Panc1 (cell line): Measurements from ENCODE around the gene COL11A1. TPM values are rescaled to one million over a fixed set of nuclear protein-coding genes. Genes with fewer than 3 reads are reported as not detected.

Experiments
- ATAC-seq: fragments of 200-7000 bp; cut with Tn5 transposase; 2 replicates; pipeline ENCODE4 v1.9.1; 2020; ENCODE audit warnings: mild to moderate bottlenecking, moderate library complexity
- BruUV-seq: library from RNA; stranded (reverse); fragments of 400-500 nt; replicated peaks from 2 replicates; lab custom pipeline; 2021; lab: Mats Ljungman, UMichigan
- CTCF ChIA-PET: fragments of 300-600 bp; sonication (Branson Sonifier 250); formaldehyde crosslinking; loops from one replicate; lab custom pipeline; 2022; ENCODE audit warnings: antibody characterized with exemption; lab: Charles Lee
- POLR2A ChIA-PET: fragments of 300-600 bp; sonication (Branson Sonifier 250); formaldehyde crosslinking; loops from one replicate; lab custom pipeline; 2022; ENCODE audit warnings: antibody characterized with exemption; lab: Charles Lee
- DNase-seq: peaks from one replicate; pipeline ENCODE4 v3.0.0-alpha.2; 2010; ENCODE audit warnings: low read depth, low spot score
- H3K27ac ChIP-seq: 2 replicates; pipeline ENCODE4 v1.5.1; 2011; ENCODE audit warnings: mild to moderate bottlenecking, low read length, inconsistent platforms
- H3K27me3 ChIP-seq: fragments of 200-500 bp; sonication (Bioruptor generic); 2 replicates; pipeline ENCODE4 v1.6.0; 2014; ENCODE audit warnings: low read length, inconsistent platforms; ENCODE audit not compliant: control insufficient read depth, insufficient read depth
- H3K36me3 ChIP-seq: fragments of 200-500 bp; sonication (Bioruptor generic); 2 replicates; pipeline ENCODE4 v1.5.1; 2014; ENCODE audit warnings: inconsistent platforms, mild to moderate bottlenecking, low read length, moderate library complexity; ENCODE audit not compliant: control insufficient read depth, insufficient read depth
- H3K4me1 ChIP-seq: 2 replicates; pipeline ENCODE4 v1.5.1; 2011; ENCODE audit warnings: inconsistent platforms, mild to moderate bottlenecking, low read length, moderate library complexity; ENCODE audit not compliant: control insufficient read depth, insufficient read depth
- H3K4me3 ChIP-seq, 2 experiments: 2 replicates each; pipeline ENCODE4 v1.5.1; 2011 to 2012; ENCODE audit warnings: low read depth in 2 of 2, low read length in 2 of 2, mild to moderate bottlenecking in 2 of 2, inconsistent platforms in 1 of 2, moderate library complexity in 1 of 2
- H3K9me3 ChIP-seq: fragments of 200-500 bp; sonication (Bioruptor generic); 2 replicates; pipeline ENCODE4 v1.5.1; 2014; ENCODE audit warnings: low read depth, mild to moderate bottlenecking, inconsistent platforms, low read length, moderate library complexity; ENCODE audit not compliant: control insufficient read depth, insufficient read depth
- POLR2AphosphoS5 ChIP-seq: IDR thresholded peaks from 2 replicates; pipeline ENCODE4 v1.6.1; 2012; ENCODE audit warnings: mild to moderate bottlenecking, low read depth, low read length, moderate library complexity
- REST ChIP-seq, 2 experiments: IDR thresholded peaks; 2 replicates each; pipeline ENCODE4 v1.6.1; 2011 to 2012; ENCODE audit warnings: low read depth in 2 of 2, control low read depth in 1 of 2, low read length in 1 of 2, mild to moderate bottlenecking in 1 of 2, moderate library complexity in 1 of 2; ENCODE audit not compliant: insufficient read depth in 1 of 2
- SIN3A ChIP-seq: IDR thresholded peaks from 2 replicates; pipeline ENCODE4 v1.6.1; 2012; ENCODE audit warnings: low read depth, mild to moderate bottlenecking, low read length, moderate library complexity, borderline replicate concordance; ENCODE audit not compliant: insufficient read depth
- TCF7L2 ChIP-seq: IDR thresholded peaks from 2 replicates; pipeline ENCODE4 v1.6.1; 2011; ENCODE audit warnings: mild to moderate bottlenecking, low read depth, low read length, inconsistent platforms
- in situ Hi-C: cut with HindIII; loops from 2 replicates; pipeline ENCODE4 v1.10.0; 2016; ENCODE audit warnings: low sequenced_read_pairs, low pct_unique_long_range_greater_than_20kb
- intact Hi-C: fragments of 100-400 bp; cut with micrococcal nuclease; formaldehyde crosslinking; loops from one replicate; pipeline ENCODE4 v1.10.0; 2022; ENCODE audit not compliant: unreplicated experiment
- total RNA-seq: library from RNA; stranded (reverse); gene quantifications from one replicate; pipeline ENCODE4 v1.2.1, GENCODE V29; 2021; ENCODE audit not compliant: unreplicated experiment
- TF ChIP-seq, protein P1 (sequence below): fragments of 450-650 bp; IDR thresholded peaks from 2 replicates; pipeline ENCODE4 v1.5.1; 2017; ENCODE audit warnings: mild to moderate bottlenecking

COL11A1 gene
- total RNA-seq, 1 experiment from 2014 or later: 106 TPM

- Histone ChIP-seq H3K4me1 (no peaks in the 10 kb centered on the region), H3K27me3 (no peaks in the 10 kb centered on the region), H3K27ac (no peak overlapping the region), H3K36me3 (no peaks in the 10 kb centered on the region), H3K9me3 (no peaks in the 10 kb centered on the region), H3K4me3 (no peak overlapping the region)
- no peak for ATAC-seq
- POLR2A ChIA-PET: no interaction called here
- TF ChIP-seq SIN3A (no peak), TCF7L2 (no peak), REST (IDR thresholded peaks at IDR 0.05; ENCODE audit: insufficient read depth in 1 of 2, low read depth in 2 of 2, low read length in 1 of 2) (no peak), POLR2AphosphoS5 (no peak)
- TF ChIP-seq, protein P1, sequence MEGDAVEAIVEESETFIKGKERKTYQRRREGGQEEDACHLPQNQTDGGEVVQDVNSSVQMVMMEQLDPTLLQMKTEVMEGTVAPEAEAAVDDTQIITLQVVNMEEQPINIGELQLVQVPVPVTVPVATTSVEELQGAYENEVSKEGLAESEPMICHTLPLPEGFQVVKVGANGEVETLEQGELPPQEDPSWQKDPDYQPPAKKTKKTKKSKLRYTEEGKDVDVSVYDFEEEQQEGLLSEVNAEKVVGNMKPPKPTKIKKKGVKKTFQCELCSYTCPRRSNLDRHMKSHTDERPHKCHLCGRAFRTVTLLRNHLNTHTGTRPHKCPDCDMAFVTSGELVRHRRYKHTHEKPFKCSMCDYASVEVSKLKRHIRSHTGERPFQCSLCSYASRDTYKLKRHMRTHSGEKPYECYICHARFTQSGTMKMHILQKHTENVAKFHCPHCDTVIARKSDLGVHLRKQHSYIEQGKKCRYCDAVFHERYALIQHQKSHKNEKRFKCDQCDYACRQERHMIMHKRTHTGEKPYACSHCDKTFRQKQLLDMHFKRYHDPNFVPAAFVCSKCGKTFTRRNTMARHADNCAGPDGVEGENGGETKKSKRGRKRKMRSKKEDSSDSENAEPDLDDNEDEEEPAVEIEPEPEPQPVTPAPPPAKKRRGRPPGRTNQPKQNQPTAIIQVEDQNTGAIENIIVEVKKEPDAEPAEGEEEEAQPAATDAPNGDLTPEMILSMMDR: no peak
- no TSS peak for BruUV-seq
- in situ Hi-C loops (no loop called here), intact Hi-C loops (no loop called here)
- DNase-seq: no peak
- CTCF ChIA-PET: no interaction called here
Measured at GRCh38 chr1:102836991-102837390, 271.3 kb downstream of the COL11A1 start.

- no peaks in the 10 kb centered on the region for H3K9me3 ChIP-seq
- H3K4me1 ChIP-seq: no peaks in the 10 kb centered on the region
- H3K27ac ChIP-seq: no peak overlapping the region
- no peak for TF ChIP-seq REST (IDR thresholded peaks at IDR 0.05; ENCODE audit: insufficient read depth in 1 of 2, low read depth in 2 of 2, low read length in 1 of 2)
- TF ChIP-seq, protein P1: no peak
- no peak for TF ChIP-seq TCF7L2
- TF ChIP-seq POLR2AphosphoS5: no peak
- TF ChIP-seq SIN3A: no peak
- no peaks in the 10 kb centered on the region for H3K27me3 ChIP-seq
- H3K4me3 ChIP-seq: no peak overlapping the region
- no peaks in the 10 kb centered on the region for H3K36me3 ChIP-seq
- DNase-seq: no peak
- in situ Hi-C loops: no loop called here
- intact Hi-C loops: no loop called here
- no TSS peak for BruUV-seq
- no peak for ATAC-seq
- POLR2A ChIA-PET: no interaction called here
- CTCF ChIA-PET: no interaction called here
Measured at GRCh38 chr1:102834688-102835320, 273.5 kb downstream of the COL11A1 start.
